Thyroid gland (tissue), 4 donors: ENCODE results near the gene PEX11G.

ENCODE experiments used
- CTCF ChIP-seq, 6 experiments: fragments of 200-600 bp in 3 of 6; fragments of 450-650 bp in 3 of 6; sonication (generic) in 3 of 6; IDR thresholded peaks; one replicate each; pipeline ENCODE4 v1.5.1; 2016 to 2019; ENCODE audit warnings: antibody characterized with exemption in 6 of 6, mild to moderate bottlenecking in 2 of 6, inconsistent platforms in 1 of 6, moderate library complexity in 1 of 6
- POLR2A ChIP-seq, 2 donors: fragments of 450-650 bp; IDR thresholded peaks; one replicate each; pipeline ENCODE4 v1.6.1; 2017; ENCODE audit warnings: antibody characterized with exemption in 2 of 2, mild to moderate bottlenecking in 2 of 2, moderate library complexity in 1 of 2

- TF ChIP-seq CTCF (IDR thresholded peaks at IDR 0.05) (no peak), POLR2A (IDR thresholded peaks at IDR 0.05) (no peak)
Observed at GRCh38 chr19:7492558-7492957, 3.7 kb upstream of the PEX11G start.
